SK-N-DZ (cell line): ENCODE measurements around the gene USP1. TPM values are rescaled to one million over a fixed set of nuclear protein-coding genes. Genes with fewer than 3 reads are reported as not detected.
A peak's percentile ranks its signal among the peaks of the same experiment; 100 is the strongest.

Experiments
- DNase-seq: peaks from one replicate; pipeline ENCODE4 v3.0.0-alpha.2; 2015; ENCODE audit warnings: low spot score
- polyA plus RNA-seq, 2 experiments: library from polyadenylated mRNA; depleted of rRNA; stranded (reverse); fragments of >200 nt; gene quantifications; 2 replicates each; pipeline ENCODE4 v1.2.3, GENCODE V29; 2014

Gene USP1
- 68.0 and 69.8 TPM in 2 replicates for polyA plus RNA-seq (2014; cell fraction: cytosol; rRNA removed)
- polyA plus RNA-seq (2014; cell fraction: nucleus; rRNA removed), result 35.5 and 43.2 TPM in 2 replicates

- peak; percentile 100 for DNase-seq
Observed at GRCh38 chr1:62436466-62437272, at the start of gene USP1. Gene USP1, plus strand, starts transcription at chr1:62437049. Its CDS starts 2,819 bp downstream, at chr1:62439868.

GRCh38 chr1:62389531-62389930, 47.3 kb upstream of the USP1 start:
- no peak for DNase-seq

- DNase-seq, result no peak
Observed at GRCh38 chr1:62390071-62390470, 46.8 kb upstream of the USP1 start.

- peak; percentile 37 for DNase-seq
Observed at GRCh38 chr1:62391369-62391971, 45.4 kb upstream of the USP1 start.

- no peak for DNase-seq
Observed at GRCh38 chr1:62392951-62393350, 43.9 kb upstream of the USP1 start.

GRCh38 chr1:62394646-62395045, 42.2 kb upstream of the USP1 start:
- no peak for DNase-seq

- DNase-seq, result no peak
Observed at GRCh38 chr1:62395291-62395690, 41.6 kb upstream of the USP1 start.

- DNase-seq, result no peak
Observed at GRCh38 chr1:62396871-62397270, 40.0 kb upstream of the USP1 start.

GRCh38 chr1:62397301-62397700, 39.5 kb upstream of the USP1 start:
- no peak for DNase-seq

GRCh38 chr1:62398377-62398776, 38.5 kb upstream of the USP1 start:
- DNase-seq, result no peak

- DNase-seq, result no peak
Observed at GRCh38 chr1:62401034-62401760, 35.7 kb upstream of the USP1 start.

GRCh38 chr1:62405247-62405646, 31.6 kb upstream of the USP1 start:
- DNase-seq, result no peak

GRCh38 chr1:62406576-62406975, 30.3 kb upstream of the USP1 start:
- DNase-seq, result no peak

- peak; percentile 64 for DNase-seq
Observed at GRCh38 chr1:62407398-62408009, 29.3 kb upstream of the USP1 start.

GRCh38 chr1:62415687-62416086, 21.2 kb upstream of the USP1 start:
- DNase-seq, result no peak

- no peak for DNase-seq
Observed at GRCh38 chr1:62417351-62417999, 19.4 kb upstream of the USP1 start.

- no peak for DNase-seq
Observed at GRCh38 chr1:62420214-62420613, 16.6 kb upstream of the USP1 start.

- DNase-seq, result no peak
Observed at GRCh38 chr1:62423580-62424242, 13.1 kb upstream of the USP1 start.

GRCh38 chr1:62424411-62424810, 12.4 kb upstream of the USP1 start:
- no peak for DNase-seq

- DNase-seq, result peak; percentile 37
Observed at GRCh38 chr1:62425041-62425440, 11.8 kb upstream of the USP1 start.

GRCh38 chr1:62426237-62426636, 10.6 kb upstream of the USP1 start:
- no peak for DNase-seq
